ENCODE data around the gene MMP21.

DNA sequence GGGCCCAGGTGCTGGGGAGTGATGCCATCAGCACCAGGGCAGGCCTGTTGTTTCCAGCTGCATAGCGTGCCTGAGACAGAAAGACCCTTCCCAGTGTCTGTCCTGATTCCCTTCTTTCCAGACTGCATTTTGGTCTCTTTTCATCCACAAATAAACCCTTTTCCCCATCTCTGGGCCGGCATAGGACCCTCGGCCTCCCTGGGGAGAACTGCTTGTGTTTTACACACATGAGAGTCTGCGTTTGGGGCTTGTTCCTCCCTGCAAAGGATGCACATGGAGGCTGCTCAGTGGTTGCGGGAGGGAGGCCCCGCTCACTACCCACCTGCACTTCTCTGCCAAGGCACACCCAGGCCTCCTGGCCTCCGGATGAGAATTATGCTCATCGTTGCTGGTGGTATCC is 5.8 kb upstream of the MMP21 start:
- TF ChIP-seq, protein P1, sequence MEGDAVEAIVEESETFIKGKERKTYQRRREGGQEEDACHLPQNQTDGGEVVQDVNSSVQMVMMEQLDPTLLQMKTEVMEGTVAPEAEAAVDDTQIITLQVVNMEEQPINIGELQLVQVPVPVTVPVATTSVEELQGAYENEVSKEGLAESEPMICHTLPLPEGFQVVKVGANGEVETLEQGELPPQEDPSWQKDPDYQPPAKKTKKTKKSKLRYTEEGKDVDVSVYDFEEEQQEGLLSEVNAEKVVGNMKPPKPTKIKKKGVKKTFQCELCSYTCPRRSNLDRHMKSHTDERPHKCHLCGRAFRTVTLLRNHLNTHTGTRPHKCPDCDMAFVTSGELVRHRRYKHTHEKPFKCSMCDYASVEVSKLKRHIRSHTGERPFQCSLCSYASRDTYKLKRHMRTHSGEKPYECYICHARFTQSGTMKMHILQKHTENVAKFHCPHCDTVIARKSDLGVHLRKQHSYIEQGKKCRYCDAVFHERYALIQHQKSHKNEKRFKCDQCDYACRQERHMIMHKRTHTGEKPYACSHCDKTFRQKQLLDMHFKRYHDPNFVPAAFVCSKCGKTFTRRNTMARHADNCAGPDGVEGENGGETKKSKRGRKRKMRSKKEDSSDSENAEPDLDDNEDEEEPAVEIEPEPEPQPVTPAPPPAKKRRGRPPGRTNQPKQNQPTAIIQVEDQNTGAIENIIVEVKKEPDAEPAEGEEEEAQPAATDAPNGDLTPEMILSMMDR (conservative IDR thresholded peaks at IDR 0.05), result no peak
- TF ChIP-seq ZFX (IDR thresholded peaks at IDR 0.05), result no peak

Measured in C4-2B (cell line).